ENCODE measurements around the gene CETP.

Gene CETP

GRCh38 chr16:56948234-56948633, 13.5 kb upstream of the CETP start:
- H3K4me3 ChIP-seq (ENCODE audit: control insufficient read depth, low read depth, low read length): no peak overlapping the region
- TF ChIP-seq CTCF (IDR thresholded peaks at IDR 0.05; ENCODE audit: control insufficient read depth, insufficient read depth, low read depth, low read length, missing control alignments): no peak
- DNase-seq (ENCODE audit: low read depth): no peak

GRCh38 chr16:56950051-56950450, 11.7 kb upstream of the CETP start:
- no peak overlapping the region for H3K4me3 ChIP-seq (ENCODE audit: control insufficient read depth, low read depth, low read length)
- DNase-seq (ENCODE audit: low read depth): no peak
- no peak for TF ChIP-seq CTCF (IDR thresholded peaks at IDR 0.05; ENCODE audit: control insufficient read depth, insufficient read depth, low read depth, low read length, missing control alignments)

GRCh38 chr16:56950455-56950854, 11.3 kb upstream of the CETP start:
- TF ChIP-seq CTCF (IDR thresholded peaks at IDR 0.05; ENCODE audit: control insufficient read depth, insufficient read depth, low read depth, low read length, missing control alignments): no peak
- H3K4me3 ChIP-seq (ENCODE audit: control insufficient read depth, low read depth, low read length): no peak overlapping the region
- DNase-seq (ENCODE audit: low read depth): no peak

GRCh38 chr16:56950881-56951771, 10.6 kb upstream of the CETP start:
- DNase-seq (ENCODE audit: low read depth): no peak
- TF ChIP-seq CTCF (IDR thresholded peaks at IDR 0.05; ENCODE audit: control insufficient read depth, insufficient read depth, low read depth, low read length, missing control alignments): peak; percentile 83
- H3K4me3 ChIP-seq (ENCODE audit: control insufficient read depth, low read depth, low read length): no peak overlapping the region

GRCh38 chr16:56953006-56953405, 8.7 kb upstream of the CETP start:
- H3K4me3 ChIP-seq (ENCODE audit: control insufficient read depth, low read depth, low read length): no peak overlapping the region
- no peak for TF ChIP-seq CTCF (IDR thresholded peaks at IDR 0.05; ENCODE audit: control insufficient read depth, insufficient read depth, low read depth, low read length, missing control alignments)
- no peak for DNase-seq (ENCODE audit: low read depth)

- DNase-seq (ENCODE audit: low read depth): no peak
- no peak overlapping the region for H3K4me3 ChIP-seq (ENCODE audit: control insufficient read depth, low read depth, low read length)
- TF ChIP-seq CTCF (IDR thresholded peaks at IDR 0.05; ENCODE audit: control insufficient read depth, insufficient read depth, low read depth, low read length, missing control alignments): no peak
Measured at GRCh38 chr16:56956076-56956475, 5.7 kb upstream of the CETP start.
